DMS 273 treated with DMSO at 0.1 percent for 48 hours (cell line): ENCODE measurements around the gene NRN1L.
A peak's percentile ranks its signal among the peaks of the same experiment; 100 is the strongest.
"Not testable (repeated sequence)": the region's sequence is repeated elsewhere in the genome, so short reads cannot be mapped to it uniquely, and the experiment has no call there.

Source experiments
- DNase-seq: peaks from one replicate; lab custom pipeline; 2025; lab: John Stamatoyannopoulos, UW

The NRN1L gene

DNA sequence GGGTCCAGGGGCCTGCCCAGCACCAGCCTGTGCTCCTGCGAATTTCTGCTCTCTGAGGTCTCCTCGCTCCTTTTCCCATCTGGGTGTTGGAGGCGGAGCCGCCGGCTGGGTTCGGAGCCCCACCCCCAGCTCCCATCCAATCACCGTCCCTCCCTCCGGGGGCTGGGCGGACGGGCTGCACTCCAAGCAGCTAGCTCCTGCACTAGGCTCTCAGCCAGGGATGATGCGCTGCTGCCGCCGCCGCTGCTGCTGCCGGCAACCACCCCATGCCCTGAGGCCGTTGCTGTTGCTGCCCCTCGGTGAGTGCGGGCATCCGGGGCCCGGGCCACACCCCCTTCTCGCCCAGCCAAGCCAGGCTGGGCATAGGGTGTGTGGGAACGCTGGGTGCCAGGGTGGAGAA is at the start of gene NRN1L:
Gene NRN1L (plus strand): TSS at position 202 of the 400 bp plus-strand sequence. CDS start 19 bp downstream, at position 221.
- DNase-seq, result peak; percentile 74

DNA sequence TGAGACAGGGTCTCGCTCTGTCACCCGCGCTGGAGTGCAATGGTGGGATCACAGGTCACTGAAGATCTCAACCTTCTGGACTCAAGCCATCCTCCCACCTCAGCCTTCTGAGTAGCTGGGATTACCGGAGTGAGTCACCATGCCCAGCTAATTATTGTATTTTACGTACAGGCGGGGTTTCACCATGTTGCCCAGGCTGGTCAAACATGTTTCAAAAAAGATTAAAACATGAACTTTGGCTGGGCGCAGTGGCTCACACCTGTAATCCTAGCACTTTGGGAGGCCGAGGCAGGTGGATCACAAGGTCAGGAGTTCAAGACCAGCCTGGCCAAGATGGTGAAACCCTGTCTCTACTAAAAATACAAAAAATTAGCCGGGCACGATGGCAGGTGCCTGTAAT is 47.5 kb upstream of the NRN1L start:
- not testable (repeated sequence) for DNase-seq

DNA sequence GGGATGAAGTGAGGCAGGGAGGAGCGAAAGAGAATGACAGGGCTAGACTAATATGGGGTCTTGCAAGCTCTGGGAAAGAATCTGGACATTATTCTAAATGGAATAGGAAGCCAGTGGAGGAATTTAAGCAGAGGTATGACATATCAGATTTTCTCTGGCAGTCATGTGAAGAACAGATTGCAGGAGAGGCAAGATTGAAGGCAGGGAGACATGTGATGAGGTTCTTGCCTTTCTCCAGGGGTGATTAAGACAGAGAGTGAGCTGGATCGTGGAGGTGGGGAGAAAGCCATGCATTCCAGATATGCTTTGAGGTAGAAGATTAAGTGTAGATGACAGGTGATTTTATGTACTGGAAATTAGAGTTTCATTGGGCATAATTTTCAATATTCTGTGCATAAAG is 46.9 kb upstream of the NRN1L start:
- DNase-seq, result no peak

DNA sequence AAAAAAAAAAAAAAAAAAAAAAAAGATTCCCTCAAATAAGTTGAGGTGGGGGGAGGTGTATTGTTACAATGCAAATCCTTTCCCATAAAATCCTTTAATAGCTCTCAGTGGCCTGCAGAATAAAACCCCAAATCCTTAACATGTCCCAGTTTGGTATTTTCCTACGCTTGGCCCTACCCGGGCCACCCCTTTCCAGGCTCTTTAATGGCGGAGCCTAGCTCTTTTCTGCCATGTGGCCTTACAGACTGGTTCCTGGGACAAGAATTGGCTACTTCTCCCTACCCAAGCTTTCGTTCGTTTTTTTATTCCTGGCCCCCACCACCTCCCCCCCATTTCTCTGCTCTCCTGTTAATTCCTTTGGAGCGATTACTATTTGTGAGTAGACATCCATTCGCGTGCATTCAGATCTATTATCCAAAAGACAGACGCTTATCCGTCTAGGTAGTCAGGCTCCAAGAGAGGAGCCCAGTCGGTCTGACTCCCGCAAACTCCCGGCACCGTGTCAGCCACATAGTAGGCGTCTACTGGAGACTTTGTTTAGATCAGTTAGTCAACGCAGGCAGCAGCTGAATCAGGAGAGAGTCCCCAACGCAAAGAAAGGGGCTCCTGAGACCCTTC is 43.4 kb upstream of the NRN1L start:
- no peak for DNase-seq

DNA sequence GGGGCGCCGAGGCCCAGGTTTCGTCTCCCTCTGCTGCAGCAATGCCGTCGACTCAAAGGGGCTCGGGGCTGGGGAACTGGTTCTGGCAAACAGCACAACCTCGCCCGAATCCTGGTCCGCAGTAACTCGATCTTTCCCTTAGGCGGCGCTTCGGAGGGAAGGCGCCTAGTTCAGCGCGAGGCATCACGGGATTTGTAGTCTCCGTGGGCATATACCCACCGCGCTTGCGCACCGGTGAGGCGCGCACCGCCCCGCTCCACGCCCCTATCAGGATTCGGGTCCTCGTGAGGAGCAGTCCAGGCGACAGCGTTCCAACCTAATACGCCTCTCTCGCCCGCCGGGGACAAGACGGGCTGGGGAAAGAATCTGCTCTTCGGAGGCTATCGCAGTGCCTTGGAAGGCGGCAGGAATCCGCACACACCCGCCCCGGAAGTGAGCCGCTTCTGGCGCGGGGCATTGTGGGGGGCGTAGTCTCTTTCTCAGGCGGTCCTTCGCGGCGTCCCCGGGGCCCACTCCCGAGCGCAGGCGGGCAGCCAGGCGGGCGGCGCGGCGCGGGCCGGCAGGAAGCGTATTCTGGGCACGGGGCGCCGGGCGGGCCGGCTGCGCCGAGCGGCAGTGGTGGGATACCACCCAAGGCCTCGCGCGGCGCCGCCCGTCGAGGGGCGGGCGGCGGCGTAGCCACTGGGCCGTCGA is 42.7 kb upstream of the NRN1L start, which contains the start of gene THAP11:
Gene THAP11 (plus strand): TSS at position 505 of the 693 bp plus-strand sequence. CDS start 235 bp downstream, outside the sequence.
- peak; percentile 93 for DNase-seq

DNA sequence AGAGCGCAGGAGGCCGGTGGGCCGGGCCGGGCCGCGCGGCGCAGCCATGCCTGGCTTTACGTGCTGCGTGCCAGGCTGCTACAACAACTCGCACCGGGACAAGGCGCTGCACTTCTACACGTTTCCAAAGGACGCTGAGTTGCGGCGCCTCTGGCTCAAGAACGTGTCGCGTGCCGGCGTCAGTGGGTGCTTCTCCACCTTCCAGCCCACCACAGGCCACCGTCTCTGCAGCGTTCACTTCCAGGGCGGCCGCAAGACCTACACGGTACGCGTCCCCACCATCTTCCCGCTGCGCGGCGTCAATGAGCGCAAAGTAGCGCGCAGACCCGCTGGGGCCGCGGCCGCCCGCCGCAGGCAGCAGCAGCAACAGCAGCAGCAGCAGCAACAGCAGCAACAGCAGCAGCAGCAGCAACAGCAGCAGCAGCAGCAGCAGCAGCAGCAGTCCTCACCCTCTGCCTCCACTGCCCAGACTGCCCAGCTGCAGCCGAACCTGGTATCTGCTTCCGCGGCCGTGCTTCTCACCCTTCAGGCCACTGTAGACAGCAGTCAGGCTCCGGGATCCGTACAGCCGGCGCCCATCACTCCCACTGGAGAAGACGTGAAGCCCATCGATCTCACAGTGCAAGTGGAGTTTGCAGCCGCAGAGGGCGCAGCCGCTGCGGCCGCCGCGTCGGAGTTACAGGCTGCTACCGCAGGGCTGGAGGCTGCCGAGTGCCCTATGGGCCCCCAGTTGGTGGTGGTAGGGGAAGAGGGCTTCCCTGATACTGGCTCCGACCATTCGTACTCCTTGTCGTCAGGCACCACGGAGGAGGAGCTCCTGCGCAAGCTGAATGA is 42.0 kb upstream of the NRN1L start:
- DNase-seq, result no peak

DNA sequence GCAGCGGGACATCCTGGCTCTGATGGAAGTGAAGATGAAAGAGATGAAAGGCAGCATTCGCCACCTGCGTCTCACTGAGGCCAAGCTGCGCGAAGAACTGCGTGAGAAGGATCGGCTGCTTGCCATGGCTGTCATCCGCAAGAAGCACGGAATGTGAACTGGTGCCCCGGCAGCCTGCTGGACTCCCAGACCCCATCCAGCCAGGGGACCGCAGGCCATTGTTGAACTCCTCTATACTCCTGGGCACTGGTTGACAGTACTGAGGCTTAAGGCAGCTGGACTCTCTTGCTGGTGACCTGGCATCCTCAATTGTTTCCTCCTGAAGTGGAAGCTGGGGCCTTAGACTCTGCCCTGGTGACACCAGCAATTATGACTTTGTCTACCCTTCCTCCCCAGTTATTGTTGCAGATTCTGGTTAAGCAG is 41.3 kb upstream of the NRN1L start:
- no peak for DNase-seq

DNA sequence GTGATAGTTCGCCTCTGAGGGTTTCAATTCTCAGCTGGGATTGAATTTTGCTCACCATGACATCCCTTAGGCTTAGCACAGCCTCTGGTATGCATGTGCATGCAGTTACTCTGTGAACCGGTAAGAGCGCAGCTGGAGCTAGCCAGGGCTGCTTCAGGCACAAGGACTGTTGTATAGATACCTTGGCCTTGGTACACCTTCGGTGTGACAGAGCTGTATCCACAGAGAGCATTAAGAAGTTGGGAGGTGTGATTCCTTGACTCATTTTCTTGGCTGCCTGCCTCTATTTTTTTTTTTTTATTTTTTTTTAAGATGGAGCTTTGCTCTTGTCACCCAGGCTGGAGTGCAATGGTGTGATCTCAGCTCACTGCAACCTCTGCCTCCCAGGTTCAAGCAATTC is 40.2 kb upstream of the NRN1L start:
- no peak for DNase-seq

DNA sequence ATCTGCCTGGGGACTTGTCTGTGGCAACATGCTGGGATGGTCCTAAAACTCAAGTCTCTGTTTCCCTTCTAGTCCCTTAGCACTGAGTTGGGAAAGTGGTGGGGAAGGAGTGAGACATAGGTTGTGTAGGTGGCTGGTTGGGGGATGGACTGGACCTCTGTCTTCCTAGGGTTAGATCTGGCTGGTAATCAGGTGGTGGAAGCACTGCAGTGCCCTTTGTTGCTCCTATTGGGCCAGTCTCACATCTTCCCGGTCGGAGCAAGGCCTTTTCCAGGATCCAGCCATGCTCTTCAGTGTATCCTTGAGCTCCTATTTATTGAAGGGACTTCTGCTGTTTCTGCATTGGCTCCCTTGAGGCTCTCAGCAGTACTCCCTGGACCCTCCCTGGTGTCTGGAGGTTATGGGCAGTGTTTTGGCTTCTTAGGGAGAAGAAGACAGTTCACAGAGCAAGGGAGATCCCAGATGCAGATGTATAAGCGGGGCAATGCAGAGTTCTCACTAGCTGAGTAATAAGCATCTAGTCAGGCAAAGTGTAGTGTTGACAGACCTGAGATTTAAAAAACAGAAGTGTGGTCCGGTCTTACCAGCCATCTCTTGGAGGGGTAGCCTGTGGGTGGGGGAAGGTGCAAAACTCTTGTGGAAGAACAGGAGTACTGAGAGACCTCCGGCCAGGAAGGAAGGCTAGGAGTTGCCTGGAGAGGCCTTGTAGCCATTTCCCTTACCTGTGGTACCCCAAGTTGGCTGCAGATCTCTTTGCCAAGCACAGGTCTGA is 39.2 kb upstream of the NRN1L start:
- DNase-seq, result no peak

DNA sequence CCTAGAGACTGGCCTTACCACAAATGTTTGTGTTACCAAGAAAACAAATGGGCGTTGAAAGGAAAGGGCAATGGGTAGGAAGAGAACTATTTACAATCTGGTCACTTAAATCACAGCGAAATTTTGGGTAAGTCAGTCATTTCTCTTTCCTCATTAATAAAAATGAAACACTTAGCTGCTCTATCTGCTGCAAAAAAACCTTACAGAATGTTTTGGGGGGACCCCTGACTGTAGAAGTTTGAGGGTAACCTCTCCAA is 38.7 kb upstream of the NRN1L start:
- no peak for DNase-seq

DNA sequence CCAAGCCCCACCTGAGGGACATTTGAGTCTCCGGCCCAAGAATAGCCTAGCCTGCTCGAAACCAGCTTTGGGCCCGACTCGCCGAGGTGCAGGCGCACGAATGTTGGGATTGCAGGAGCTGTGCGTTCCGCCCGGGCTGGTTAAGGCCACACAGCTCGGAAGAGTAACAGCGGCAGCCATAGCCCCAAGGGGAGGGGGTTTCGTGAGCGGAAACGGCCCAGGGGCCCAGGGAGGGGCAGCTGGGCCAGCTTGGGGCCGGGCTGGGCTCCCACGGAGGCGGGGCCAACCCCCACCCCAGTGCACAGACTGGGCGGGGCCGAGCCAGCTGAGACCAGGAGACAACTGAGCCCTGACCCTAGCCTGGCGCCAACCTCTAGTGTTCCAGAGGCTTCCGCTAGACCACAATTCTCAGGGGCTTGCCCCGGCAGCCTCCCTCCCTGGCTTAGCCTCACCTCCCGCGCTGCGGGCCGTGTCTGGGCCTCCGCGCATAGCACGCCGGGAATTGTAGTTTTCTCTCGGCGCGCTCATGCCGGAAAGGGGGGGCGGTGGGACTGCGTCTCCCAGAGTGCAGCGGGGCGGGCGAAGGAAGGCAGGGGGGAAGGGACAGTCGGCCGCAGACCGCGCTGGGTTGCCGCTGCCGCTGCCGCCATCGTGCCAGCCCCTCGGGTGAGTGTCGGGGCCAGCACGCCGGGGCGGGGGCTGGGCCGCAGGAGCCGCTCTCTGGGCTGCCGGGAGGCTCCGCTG is 38.2 kb upstream of the NRN1L start, which contains the start of gene NUTF2:
Gene NUTF2 (plus strand): TSS at position 614 of the 744 bp plus-strand sequence. CDS start 18,198 bp downstream, outside the sequence.
- peak; percentile 92 for DNase-seq

DNA sequence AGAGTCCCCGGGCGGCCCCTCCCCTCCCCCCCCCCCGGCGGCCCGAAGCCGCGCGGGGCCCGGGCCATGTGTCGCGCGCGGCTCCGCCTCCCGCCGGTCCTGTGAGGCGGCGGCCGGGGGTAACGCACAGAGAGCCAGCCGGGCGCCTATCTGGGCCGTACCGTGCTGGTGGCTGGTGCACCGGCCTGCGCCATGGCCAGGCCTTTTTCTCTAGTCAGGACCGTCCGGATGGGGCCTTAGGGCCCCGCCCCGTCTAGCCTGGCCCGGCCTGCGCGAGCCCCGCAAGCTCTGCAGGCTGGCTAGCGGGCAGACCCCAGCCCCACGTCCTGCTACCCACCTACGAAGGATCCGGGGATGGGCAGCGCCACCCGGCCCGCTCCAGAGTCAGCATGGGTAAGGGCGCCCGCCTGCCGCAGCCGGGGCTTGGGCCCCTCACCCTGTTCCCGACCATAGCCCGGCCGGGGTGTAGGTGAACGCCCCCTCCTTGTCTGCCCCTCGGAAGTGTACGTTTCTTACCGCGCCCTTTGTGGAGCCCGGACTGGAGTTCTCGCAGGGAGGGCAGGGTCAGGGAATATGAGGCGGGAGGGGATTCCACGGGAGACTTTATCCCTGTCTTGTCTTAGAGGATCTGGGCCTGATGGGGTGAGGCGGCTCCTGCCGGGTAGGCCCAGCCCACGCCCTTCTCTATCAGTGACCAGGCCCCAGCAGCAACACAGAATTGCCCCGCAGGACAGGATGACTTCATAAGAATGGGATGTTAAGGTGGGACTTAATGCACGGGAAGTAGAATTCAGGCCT is 37.4 kb upstream of the NRN1L start, which contains the start of gene CENPT:
Gene CENPT (minus strand): TSS at position 630 of the 798 bp plus-strand sequence. CDS start 13,834 bp downstream, outside the sequence.
- DNase-seq, result no peak

DNA sequence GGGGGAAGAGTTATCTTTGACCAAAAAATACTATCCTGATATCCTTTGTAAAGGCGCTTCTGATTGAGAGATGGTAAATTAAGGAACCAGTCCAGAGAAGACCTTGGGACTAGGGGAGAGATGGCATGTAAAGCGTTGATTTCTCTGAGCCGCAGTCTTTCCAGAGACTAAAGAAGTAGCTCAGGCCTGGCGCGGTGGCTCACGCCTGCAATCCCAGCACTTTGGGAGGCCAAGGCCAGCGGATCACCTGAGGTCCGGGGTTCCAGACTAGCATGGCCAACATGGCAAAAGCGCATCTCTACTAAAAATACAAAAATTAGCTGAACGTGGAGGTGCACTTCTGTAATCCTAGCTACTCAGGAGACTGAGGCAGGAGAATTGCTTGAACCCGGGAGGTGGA is 36.6 kb upstream of the NRN1L start:
- DNase-seq, result no peak

DNA sequence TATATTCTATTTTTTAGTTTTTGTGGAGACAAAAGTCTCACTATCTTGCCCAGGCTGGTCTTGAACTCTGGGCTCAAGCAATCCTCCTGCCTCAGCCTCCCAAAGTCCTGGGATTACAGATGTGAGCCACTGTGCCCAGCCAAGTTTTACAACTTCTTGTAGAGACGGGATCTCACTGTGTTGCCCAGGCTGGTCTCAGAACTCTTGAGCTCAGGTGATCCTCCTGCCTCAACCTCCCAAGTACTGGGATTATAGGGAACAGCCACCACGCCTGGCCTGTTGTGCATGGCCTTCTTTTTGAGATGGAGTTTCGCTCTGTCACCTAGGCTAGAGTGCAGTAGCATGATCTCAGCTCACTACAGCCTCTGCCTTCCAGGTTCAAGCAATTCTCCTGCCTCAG is 31.0 kb upstream of the NRN1L start:
- DNase-seq, result no peak

DNA sequence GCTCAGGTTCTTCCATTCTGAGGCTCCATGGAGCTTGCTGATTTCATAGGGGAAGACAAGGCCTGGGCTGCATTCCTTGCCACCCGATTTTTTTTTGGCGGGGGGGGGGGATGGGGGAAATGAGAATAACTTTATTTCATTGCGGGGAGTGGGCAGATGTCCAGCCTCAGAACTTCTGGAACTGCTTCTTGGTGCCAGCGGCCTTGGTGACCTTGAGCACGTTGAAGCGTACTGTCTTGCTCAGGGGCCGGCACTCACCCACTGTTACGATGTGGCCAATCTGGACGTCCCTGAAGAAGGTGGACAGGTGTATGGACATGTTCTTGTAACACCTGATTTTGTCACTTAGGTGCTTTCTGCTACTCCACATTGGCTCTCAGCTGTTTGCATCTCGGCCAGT is 28.9 kb upstream of the NRN1L start:
- no peak for DNase-seq

DNA sequence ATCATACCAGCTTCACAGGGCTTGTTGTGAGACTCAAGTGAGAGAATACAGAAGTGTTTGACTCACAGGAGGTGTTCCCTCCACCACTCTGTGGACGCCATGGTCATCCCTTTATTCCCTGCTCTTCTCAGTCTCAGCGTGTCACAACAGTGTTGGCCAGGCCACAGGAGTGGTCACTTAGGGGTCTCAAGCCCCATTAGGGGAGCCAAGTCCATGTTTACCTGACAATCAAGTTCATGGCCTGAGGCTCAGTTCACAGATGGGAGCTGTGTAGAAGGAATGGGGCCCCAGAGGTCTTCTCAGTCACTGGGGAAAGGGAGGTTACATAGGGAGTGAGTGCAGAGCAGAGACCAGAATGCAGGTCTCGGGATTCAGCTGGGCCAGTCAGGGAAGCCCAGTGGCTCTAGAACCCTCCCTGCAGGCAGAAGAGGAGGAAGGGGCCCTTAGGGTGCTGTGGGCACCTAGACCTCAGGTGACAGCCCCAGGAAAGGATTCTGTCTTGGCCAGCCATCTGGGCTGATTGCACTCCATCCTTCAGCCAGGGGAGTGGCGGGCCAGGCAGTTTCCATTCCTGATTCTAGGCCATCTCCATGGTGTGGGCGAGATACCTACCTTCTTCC is 27.6 kb upstream of the NRN1L start:
- no peak for DNase-seq

DNA sequence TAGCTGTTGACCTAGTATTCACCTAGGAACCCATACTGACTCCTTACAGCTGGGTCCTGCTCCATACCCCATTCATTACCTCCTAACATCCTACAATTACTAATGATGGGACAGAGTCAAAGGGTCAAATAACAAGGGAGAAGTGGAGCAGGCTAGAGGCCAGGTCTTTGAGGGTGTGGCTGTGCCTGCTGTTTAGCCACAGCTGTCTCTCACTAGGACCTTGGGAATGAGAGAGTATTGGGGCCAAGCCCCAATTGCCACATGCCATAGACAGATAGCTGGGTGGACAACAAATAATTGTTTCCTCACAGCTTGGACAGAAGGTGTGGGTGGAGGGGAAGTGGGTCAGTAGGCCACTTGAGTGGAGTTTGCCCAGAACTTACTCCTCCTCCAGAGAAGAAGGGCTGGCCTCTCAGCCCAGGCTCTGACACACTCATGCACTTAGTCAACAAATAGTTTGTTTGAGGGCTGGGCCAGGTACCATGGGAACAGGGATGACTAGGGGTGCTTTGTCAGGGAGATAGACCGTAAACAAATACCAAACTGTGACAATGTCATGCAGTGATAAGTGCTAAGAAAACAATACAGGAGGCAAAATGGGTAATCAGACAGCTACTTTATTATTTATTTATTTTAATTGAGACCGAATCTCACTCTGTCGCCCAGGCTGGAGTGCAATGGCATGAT is 27.0 kb upstream of the NRN1L start:
- DNase-seq, result no peak

DNA sequence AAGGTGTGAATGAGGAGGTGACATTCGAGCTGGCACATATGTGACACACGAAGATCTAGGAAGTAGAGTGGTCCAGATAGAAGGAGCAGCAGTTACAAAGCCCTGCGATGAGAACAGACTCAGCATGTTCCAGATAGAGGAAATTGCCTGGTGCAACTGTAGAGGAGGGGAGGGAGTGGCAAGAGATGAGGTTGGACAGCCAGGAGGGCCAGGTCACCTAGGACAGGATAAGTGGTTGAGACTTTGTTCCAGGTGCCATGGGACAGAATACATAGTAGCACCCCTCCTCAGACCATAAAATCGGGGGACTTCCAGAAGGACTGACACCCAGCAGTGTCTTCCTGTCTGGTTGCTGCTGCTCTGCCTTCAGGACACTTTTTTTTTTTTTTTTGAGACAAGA is 26.2 kb upstream of the NRN1L start:
- no peak for DNase-seq
